GM13977 (cell line): ENCODE results near the gene DELE1.
A peak's percentile ranks its signal among the peaks of the same experiment; 100 is the strongest.

ENCODE experiments used
- DNase-seq: peaks from one replicate; pipeline ENCODE4 v3.0.0; 2012; ENCODE audit warnings: low spot score
- CTCF ChIP-seq: IDR thresholded peaks from 2 replicates; pipeline ENCODE4 v1.5.1; 2012; ENCODE audit warnings: mild to moderate bottlenecking, control low read depth; ENCODE audit not compliant: insufficient read depth; ENCODE audit errors: extremely low read depth, missing control alignments
- in situ Hi-C: fragments of 300-500 bp; cut with MboI; formaldehyde crosslinking; loops from one replicate; pipeline ENCODE4 v1.12.0; 2022; ENCODE audit warnings: low sequenced_read_pairs, low pct_unique_long_range_greater_than_20kb, mixed read lengths, inconsistent platforms; ENCODE audit not compliant: unreplicated experiment

Gene DELE1

GRCh38 chr5:141966275-141966962 is 42.7 kb downstream of the DELE1 start:
- in situ Hi-C loops = loop anchor here (25.0 kb wide), 1 partner anchor 279 kb away; the partner anchor contains the start of gene ARAP3
- DNase-seq = no peak
- no peak for TF ChIP-seq CTCF

- DNase-seq = no peak
- in situ Hi-C loops = loop anchor here (25.0 kb wide), 1 partner anchor 280 kb away; the partner anchor contains the start of gene ARAP3
- no peak for TF ChIP-seq CTCF
Measured at GRCh38 chr5:141966963-141967333, 43.3 kb downstream of the DELE1 start.

GRCh38 chr5:141968914-141969608 is 45.4 kb downstream of the DELE1 start, which contains the start of gene RNF14:
Gene RNF14, plus strand, starts transcription at chr5:141969105. Its CDS starts 4,484 bp downstream, at chr5:141973589.
- DNase-seq = peak; percentile 94
- peak; percentile 92 for TF ChIP-seq CTCF
- in situ Hi-C loops = loop anchor here (25.0 kb wide), 1 partner anchor 282 kb away; the partner anchor contains the start of gene ARAP3

- DNase-seq = peak; percentile 73
- in situ Hi-C loops = loop anchor here (25.0 kb wide), 1 partner anchor 283 kb away; the partner anchor contains the start of gene ARAP3
- TF ChIP-seq CTCF = no peak
Measured at GRCh38 chr5:141969783-141970771, 46.4 kb downstream of the DELE1 start.

GRCh38 chr5:141973871-141974595 is 50.4 kb downstream of the DELE1 start:
- in situ Hi-C loops = loop anchor here (25.0 kb wide), 1 partner anchor 287 kb away; the partner anchor contains the start of gene ARAP3
- TF ChIP-seq CTCF = no peak
- no peak for DNase-seq
